Esophagus muscularis mucosa (tissue), 3 donors: ENCODE measurements around the gene SLC9A1.

Experiments used
- POLR2A ChIP-seq: fragments of 450-650 bp; IDR thresholded peaks from one replicate; pipeline ENCODE4 v1.6.1; 2017; ENCODE audit warnings: antibody characterized with exemption, moderate library complexity, mild to moderate bottlenecking, low read depth
- POLR2AphosphoS5 ChIP-seq, 2 donors: sonication (generic); formaldehyde crosslinking; IDR thresholded peaks; one replicate each; pipeline ENCODE4 v1.6.1; 2017; ENCODE audit warnings: antibody characterized with exemption in 2 of 2
- TF ChIP-seq, protein P1 (sequence below), 3 experiments: fragments of 200-600 bp in 2 of 3; fragments of 450-650 bp in 1 of 3; sonication (generic) in 2 of 3; IDR thresholded peaks; one replicate each; pipeline ENCODE4 v1.5.1; 2017 to 2019; ENCODE audit warnings: antibody characterized with exemption in 3 of 3, mild to moderate bottlenecking in 2 of 3, moderate library complexity in 1 of 3

DNA sequence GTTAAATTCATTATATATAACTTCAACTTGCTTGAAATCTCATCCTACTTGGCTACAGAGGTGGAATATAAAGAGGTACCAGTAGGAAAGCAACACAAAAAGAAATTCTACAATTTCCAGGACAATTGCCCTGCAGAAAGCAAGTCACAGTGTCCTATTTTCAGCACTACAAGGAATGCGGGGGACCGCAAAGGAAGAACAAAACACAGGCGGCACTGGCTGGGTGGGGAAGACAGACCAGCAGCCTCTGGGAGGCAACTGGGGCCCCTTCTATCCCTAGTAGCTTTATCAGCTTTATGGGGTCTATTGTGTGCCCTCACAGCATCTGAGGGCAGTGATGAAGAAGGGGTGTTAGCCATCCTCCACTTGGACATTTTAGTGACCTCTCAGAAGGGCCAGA is 30.5 kb downstream of the SLC9A1 start:
- TF ChIP-seq, protein P1, sequence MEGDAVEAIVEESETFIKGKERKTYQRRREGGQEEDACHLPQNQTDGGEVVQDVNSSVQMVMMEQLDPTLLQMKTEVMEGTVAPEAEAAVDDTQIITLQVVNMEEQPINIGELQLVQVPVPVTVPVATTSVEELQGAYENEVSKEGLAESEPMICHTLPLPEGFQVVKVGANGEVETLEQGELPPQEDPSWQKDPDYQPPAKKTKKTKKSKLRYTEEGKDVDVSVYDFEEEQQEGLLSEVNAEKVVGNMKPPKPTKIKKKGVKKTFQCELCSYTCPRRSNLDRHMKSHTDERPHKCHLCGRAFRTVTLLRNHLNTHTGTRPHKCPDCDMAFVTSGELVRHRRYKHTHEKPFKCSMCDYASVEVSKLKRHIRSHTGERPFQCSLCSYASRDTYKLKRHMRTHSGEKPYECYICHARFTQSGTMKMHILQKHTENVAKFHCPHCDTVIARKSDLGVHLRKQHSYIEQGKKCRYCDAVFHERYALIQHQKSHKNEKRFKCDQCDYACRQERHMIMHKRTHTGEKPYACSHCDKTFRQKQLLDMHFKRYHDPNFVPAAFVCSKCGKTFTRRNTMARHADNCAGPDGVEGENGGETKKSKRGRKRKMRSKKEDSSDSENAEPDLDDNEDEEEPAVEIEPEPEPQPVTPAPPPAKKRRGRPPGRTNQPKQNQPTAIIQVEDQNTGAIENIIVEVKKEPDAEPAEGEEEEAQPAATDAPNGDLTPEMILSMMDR (IDR thresholded peaks at IDR 0.05), result no peak
- no peak for TF ChIP-seq POLR2AphosphoS5 (IDR thresholded peaks at IDR 0.05)
- TF ChIP-seq POLR2A, result no peak
